RWPE2 (cell line): ENCODE measurements around the gene KRT40.

Experiments
- ATAC-seq: fragments of 200-7000 bp; cut with Tn5 transposase; 3 replicates; pipeline ENCODE4 v1.9.1; 2021; ENCODE audit warnings: low read depth
- DNase-seq: peaks from one replicate; pipeline ENCODE4 v3.0.0-alpha.2; 2020; ENCODE audit warnings: low spot score
- H3K27ac ChIP-seq: fragments of 450-650 bp; 2 replicates; pipeline ENCODE4 v1.5.1; 2017; ENCODE audit warnings: mild to moderate bottlenecking; ENCODE audit not compliant: poor library complexity, severe bottlenecking
- H3K27me3 ChIP-seq: fragments of 250-450 bp; sonication (Bioruptor Pico); 2 replicates; pipeline ENCODE4 v1.5.1; 2021; ENCODE audit warnings: mild to moderate bottlenecking, moderate library complexity; ENCODE audit not compliant: insufficient read depth, poor library complexity, severe bottlenecking
- H3K36me3 ChIP-seq: fragments of 250-450 bp; sonication (Bioruptor Pico); 2 replicates; pipeline ENCODE4 v1.5.1; 2020; ENCODE audit warnings: low read depth, mild to moderate bottlenecking, moderate library complexity
- H3K4me1 ChIP-seq: fragments of 250-450 bp; sonication (Bioruptor Pico); 2 replicates; pipeline ENCODE4 v1.5.1; 2021; ENCODE audit warnings: mild to moderate bottlenecking, moderate library complexity; ENCODE audit not compliant: insufficient read depth, poor library complexity, severe bottlenecking
- H3K4me3 ChIP-seq: fragments of 250-450 bp; sonication (Bioruptor Pico); 2 replicates; pipeline ENCODE4 v1.5.1; 2021; ENCODE audit warnings: mild to moderate bottlenecking, moderate library complexity; ENCODE audit not compliant: severe bottlenecking
- H3K9me3 ChIP-seq: fragments of 250-450 bp; sonication (Bioruptor Pico); 2 replicates; pipeline ENCODE4 v1.5.1; 2021; ENCODE audit warnings: mild to moderate bottlenecking, moderate library complexity; ENCODE audit not compliant: severe bottlenecking
- CTCF ChIP-seq: fragments of 450-650 bp; IDR thresholded peaks from one replicate; pipeline ENCODE4 v1.5.1; 2017; ENCODE audit warnings: mild to moderate bottlenecking, moderate library complexity; ENCODE audit not compliant: poor library complexity, severe bottlenecking

The KRT40 gene

DNA sequence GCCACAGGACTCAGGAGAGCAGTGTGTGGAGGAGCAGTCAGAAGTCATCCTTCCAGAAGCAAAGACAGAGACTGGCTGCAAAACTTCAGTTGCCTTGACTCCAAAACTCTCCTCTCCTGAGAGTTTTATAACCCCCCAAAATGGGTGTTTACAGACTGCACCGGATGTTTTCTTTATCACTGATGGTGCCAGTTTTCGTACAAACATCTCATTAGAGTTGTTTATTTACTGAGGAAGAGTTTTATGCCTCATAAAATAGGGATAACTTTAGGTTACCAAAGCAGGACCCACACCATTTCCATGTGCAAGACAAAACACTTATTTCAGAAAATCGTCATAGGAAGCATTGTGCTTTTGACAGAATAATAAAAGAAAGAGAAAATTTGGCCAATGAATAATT, at the start of gene KRT40:
TSS of gene KRT40 (minus strand) at position 101 of the 400 bp plus-strand sequence. CDS start at position 48, 53 bp downstream.
- DNase-seq = no peak
- no peaks in the 10 kb centered on the region for H3K4me1 ChIP-seq
- no peak for TF ChIP-seq CTCF

DNA sequence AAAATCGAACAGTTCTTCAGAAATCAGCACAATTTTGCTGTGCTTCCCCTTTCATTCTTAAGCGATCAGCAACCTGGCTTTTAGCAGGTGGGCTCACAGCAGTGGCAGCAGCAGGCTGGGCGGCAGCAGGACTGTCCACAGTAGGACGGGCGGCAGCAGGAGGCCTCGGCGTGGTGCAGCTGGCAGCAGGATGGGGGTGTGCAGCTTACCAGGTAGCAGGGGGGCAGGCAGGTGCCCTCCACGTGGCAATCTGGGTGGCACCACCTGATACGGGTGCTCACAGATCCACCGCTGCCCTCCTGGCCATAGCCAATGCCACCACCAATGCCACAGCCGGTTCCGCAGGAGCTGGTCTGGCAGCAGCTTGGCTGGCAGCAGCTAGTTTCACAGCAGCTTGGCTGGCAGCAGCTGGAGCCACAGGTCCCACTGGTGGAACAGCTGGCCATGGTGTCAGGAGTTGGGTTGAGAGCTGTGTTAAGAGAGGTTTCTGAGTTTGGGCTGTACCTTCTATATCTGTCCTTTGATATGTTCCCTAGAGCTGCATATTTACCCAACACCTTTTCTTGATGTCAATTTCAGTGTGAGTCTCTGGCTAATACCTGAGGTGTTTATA, 45.6 kb upstream of the KRT40 start, which contains the start of gene KRTAP1-4:
TSS of gene KRTAP1-4 (minus strand) at position 563 of the 613 bp plus-strand sequence. CDS start at position 446, 117 bp downstream.
- ATAC-seq (no peak), DNase-seq (no peak)
- no peaks in the 10 kb centered on the region for H3K9me3 ChIP-seq
- no peak for TF ChIP-seq CTCF
- peaks cover 9% of the 10 kb centered on the region for H3K4me1 ChIP-seq
- H3K36me3 ChIP-seq = no peaks in the 10 kb centered on the region
- no peak within 1 kb of the TSS for H3K27ac ChIP-seq
- H3K4me3 ChIP-seq = no peak within 1 kb of the TSS
- no peaks in the 10 kb centered on the region for H3K27me3 ChIP-seq

More for the DNA sequence above, at the start of gene KRT40:
- H3K36me3 ChIP-seq = no peaks in the 10 kb centered on the region
- no peak within 1 kb of the TSS for H3K4me3 ChIP-seq
- no peak for ATAC-seq
- H3K27me3 ChIP-seq = no peaks in the 10 kb centered on the region
- no peaks in the 10 kb centered on the region for H3K9me3 ChIP-seq
- no peak within 1 kb of the TSS for H3K27ac ChIP-seq

- H3K4me1 ChIP-seq = peaks cover 9% of the 10 kb centered on the region
- peak within 1 kb of the TSS; percentile 1 for H3K27ac ChIP-seq
- H3K36me3 ChIP-seq = no peaks in the 10 kb centered on the region
- no peak for TF ChIP-seq CTCF
- H3K9me3 ChIP-seq = no peaks in the 10 kb centered on the region
- no peak for DNase-seq
- peak; percentile 68 for ATAC-seq
- H3K4me3 ChIP-seq = no peak within 1 kb of the TSS
- no peaks in the 10 kb centered on the region for H3K27me3 ChIP-seq
Measured at GRCh38 chr17:41026715-41027471, 42.8 kb upstream of the KRT40 start, which contains the start of gene KRTAP1-5. Gene KRTAP1-5 (minus strand): TSS chr17:41027208. CDS start chr17:41027155, 53 bp downstream.

- no peak overlapping the region for H3K4me3 ChIP-seq
- no peak overlapping the region for H3K27ac ChIP-seq
- no peaks in the 10 kb centered on the region for H3K9me3 ChIP-seq
- ATAC-seq (no peak), DNase-seq (no peak)
- H3K36me3 ChIP-seq = no peaks in the 10 kb centered on the region
- no peaks in the 10 kb centered on the region for H3K27me3 ChIP-seq
- H3K4me1 ChIP-seq = peaks cover 9% of the 10 kb centered on the region
- no peak for TF ChIP-seq CTCF
Measured at GRCh38 chr17:41024697-41025096, 40.6 kb upstream of the KRT40 start.
